Epidermal melanocyte (primary cell): ENCODE measurements around the gene GOLT1B.
"Not testable (repeated sequence)": the region's sequence is repeated elsewhere in the genome, so short reads cannot be mapped to it uniquely, and the experiment has no call there.

ENCODE experiments used
- DNase-seq: peaks from one replicate; pipeline ENCODE4 v3.0.0; 2011; ENCODE audit warnings: low spot score; ENCODE audit not compliant: insufficient read length

GOLT1B gene, protein sequence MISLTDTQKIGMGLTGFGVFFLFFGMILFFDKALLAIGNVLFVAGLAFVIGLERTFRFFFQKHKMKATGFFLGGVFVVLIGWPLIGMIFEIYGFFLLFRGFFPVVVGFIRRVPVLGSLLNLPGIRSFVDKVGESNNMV

GRCh38 chr12:21501258-21502163, at the start of gene GOLT1B, which contains the start of gene RECQL:
Gene GOLT1B, plus strand, starts transcription at chr12:21501789. Its CDS starts 135 bp downstream, at chr12:21501924.
Gene RECQL, minus strand, starts transcription at chr12:21501635. Its CDS starts 2,065 bp downstream, at chr12:21499570.
- peak; percentile 94 for DNase-seq

DNA sequence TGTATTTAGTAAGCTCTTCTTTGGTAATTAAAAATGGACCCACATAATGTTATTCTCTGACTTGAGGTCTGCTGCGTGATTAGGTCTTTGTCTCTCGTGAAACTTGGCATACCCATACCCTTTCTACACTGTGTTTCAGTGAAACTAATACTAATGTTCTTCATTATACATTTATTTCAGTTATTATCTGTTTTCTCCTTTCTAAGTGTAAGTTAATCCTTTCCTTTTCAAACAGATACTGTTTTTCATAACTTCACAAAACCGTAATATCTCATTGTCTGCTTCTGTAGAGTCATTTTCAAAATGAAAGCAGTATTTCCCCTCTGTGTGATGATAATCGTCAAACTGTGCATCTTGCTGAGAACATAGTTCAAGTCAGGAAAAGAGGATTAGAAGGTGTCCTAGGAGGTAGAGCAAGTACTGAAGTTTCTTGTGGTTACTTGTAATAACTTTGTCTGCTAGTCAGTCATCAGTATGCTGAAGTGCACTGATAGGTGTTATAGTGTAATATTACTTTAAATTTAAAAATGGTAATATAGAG, 48.2 kb upstream of the GOLT1B start:
- DNase-seq: no peak

GRCh38 chr12:21456291-21456780, 45.3 kb upstream of the GOLT1B start:
- DNase-seq: no peak

- no peak for DNase-seq
Observed at GRCh38 chr12:21459474-21459873, 42.1 kb upstream of the GOLT1B start.

DNA sequence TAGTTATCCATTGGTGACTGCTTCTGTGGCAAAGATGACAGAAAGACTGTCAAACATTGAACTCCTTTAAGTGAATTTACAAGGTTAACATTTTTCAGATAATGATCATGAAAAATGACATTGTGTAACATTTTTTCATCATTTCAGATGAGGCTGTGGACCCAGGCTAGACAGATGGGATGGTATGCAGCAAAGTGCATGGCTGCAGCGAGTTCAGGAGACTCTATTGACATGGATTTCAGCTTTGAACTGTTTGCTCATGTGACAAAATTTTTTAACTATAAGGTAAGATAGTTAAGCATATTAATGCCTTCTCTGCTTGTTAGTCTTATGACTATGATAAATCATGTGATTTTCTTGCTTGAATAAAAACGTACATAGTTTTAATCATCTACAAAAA, 34.3 kb upstream of the GOLT1B start:
- DNase-seq: not testable (repeated sequence)

GRCh38 chr12:21471294-21471693, 30.3 kb upstream of the GOLT1B start:
- DNase-seq: no peak

DNA sequence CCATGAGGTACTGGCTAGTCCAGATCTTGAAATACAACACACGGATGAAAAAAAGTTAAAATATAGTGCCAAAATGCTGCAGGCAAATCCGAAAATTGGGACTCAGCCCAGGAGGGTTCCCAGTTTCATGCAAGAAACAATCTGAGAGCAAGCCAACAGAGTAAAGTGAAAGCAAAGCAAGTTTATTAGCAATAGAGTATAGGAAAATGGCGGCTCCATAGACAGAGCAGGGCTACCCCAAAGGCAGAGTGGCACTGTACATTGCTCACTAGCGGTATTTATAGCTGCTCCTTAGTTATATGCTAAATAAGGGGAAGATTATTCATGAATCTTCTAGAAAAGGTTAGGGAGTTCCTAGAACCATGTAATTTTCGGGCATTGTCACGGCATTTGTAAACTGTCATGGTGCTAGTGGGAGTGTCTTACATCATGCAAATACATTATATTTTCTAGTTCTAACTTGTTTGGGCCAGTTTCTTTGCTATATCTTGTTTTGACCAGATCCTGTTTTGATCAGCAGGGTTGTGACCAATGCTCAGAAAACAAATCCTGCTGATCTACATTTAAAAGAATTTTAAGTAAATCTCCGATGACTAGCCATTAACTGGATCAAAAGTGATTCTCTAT, 29.3 kb upstream of the GOLT1B start:
- DNase-seq: no peak

DNA sequence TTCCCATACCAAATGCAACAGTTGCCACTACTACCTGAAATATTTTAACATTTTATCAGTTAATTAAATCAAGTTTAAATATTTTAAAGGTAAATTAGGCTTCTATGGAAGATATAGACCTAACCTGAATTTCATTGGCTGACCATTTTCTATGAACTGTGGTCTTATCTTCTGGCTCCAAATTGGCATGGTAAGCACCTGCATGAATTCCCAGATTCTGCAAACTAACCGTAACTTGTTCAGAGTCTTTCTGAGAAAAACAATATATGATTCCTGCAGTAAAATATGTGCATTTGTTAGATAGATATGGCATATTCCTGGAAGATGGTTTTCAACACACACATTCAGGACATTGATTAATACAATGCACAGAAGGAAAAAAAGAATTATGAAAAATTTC, 26.0 kb upstream of the GOLT1B start:
- DNase-seq: no peak

DNA sequence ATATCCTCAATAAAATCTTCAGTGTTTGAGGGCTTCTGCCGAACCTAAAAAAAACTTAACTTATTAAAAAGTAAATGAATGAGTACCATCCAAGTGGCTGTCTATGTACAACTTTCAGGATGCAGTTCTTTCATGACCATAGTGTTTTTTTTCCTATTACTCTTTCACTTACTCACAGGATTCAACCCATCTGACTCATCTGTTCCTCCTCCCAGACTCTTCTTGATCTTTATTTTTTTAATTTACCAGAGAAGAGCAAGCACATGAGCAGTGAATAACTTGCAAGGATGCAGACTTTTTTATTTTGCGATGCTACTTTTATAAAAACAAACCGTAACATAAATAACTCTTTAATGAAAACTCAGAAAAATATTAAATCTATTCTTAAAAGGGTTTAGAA, 24.6 kb upstream of the GOLT1B start:
- no peak for DNase-seq

- no peak for DNase-seq
Observed at GRCh38 chr12:21478756-21479455, 22.7 kb upstream of the GOLT1B start.

DNA sequence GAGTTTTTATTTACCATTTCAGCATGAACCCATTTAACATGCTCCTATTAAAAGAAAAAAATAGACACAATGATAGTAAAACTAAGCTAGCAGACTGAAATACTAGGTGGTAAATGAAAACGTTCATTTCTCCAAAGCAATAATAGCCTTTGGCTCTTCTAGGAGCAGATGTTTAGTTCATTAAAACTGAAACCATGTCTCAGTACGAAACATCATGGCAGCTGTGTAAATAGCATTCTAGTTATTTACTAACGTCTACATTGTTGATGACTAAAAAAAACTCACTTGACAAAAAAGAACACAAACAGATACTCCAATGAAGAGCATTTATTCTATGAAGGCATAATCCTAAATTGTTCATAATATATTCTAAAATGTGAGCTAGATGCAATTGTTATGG, 18.1 kb upstream of the GOLT1B start:
- no peak for DNase-seq

GRCh38 chr12:21485998-21486397, 15.6 kb upstream of the GOLT1B start:
- no peak for DNase-seq

- no peak for DNase-seq
Observed at GRCh38 chr12:21499765-21500164, 1.8 kb upstream of the GOLT1B start.

DNA sequence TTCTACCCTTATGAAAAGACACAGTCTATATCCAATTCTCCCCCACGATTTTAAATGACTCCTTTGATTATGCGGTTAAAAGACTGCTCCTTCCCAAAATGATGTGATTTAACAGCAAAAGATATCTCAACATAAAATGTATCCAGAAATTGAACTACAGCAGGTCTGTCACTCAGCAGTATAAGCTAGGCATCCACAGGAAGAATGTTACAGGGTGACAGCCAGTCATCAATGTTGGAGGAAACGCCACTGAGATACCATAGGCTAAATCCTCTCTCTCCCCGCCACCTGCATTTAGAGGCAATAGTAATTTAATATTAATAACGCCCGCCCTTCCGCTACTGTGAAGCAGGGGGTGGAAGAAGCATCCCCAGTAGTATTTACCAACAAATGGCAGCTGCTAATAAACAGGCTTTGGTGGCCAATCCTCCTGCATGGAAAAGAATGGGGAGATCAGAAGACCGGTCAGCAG, 767 bp upstream of the GOLT1B start:
- DNase-seq: no peak

DNA sequence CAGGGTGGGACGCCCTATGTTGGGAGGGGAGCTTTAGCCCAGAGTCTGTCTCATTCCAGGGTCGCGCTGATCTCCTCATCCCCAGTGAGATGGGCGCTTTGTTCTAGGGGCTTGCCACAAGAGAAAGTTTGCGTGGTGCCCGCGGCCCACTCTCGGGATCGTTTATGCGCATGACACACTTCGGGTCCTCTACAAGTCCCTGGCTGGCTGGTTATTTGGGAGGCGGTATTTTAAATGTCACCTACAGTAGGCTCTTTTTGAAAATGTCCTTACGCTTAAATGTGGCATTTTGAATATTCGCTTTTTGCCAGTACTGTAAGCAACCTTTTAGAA, 541 bp downstream of the GOLT1B start:
- DNase-seq: no peak

DNA sequence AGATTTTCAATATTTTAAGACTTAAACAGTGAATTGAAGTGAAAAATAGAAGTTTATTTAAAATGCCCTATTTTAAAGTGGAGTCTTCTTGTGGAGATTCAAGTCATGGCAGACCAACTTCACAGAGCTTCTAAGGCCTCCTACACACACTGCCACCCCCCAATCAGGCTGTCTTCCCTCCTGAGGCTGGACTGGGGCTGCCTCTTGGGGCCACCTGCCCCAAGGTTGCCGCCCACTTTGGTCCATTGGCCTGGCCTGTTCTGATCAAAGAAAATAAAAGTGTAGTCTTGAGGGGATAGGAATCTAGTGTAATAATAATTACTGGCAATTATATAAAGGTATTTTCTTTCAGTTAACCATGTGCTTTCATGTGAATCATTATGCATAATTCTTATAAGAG, 1.3 kb downstream of the GOLT1B start:
- DNase-seq: no peak

- DNase-seq: no peak
Observed at GRCh38 chr12:21505888-21506287, 4.3 kb downstream of the GOLT1B start.

DNA sequence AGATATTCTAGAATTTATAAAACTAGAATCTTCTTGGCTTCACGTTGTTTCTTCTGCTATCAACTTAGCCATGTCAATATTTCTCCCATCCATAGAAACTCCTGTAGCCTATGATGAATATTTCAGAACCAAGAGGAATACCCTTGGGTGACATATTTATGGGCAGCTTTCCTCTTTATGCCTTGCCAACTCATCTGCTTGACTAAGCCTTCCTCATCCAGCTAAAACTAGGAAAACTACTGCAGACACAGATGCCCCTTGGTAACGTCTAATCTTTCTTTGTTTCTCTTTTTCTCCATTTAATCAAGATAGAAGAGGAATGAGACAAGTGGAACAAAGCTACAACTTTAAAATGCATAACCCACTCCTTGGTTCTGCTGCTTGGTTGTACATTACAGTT, 6.3 kb downstream of the GOLT1B start:
- DNase-seq: no peak

- DNase-seq: no peak
Observed at GRCh38 chr12:21509768-21510167, 8.2 kb downstream of the GOLT1B start.

GRCh38 chr12:21516281-21516680, 14.7 kb downstream of the GOLT1B start:
- no peak for DNase-seq

DNA sequence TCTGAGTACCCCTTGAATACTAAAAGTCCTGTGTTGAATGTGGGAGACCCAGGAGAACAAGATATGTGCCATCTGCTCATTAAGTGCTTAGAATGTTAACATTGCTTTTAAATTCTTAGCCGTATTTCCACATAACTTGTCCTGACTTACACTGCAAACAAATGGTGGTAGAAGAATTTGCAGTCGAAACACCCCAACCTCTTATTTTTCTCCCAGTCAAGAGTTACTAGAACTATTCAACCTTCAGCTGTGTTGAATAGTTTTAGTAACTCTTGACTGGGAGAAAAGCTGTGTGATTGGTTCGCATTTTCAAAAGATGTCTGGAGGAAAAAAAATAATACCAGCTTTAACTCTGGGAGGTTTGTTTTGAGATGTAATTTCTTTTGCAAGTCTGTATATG, 16.9 kb downstream of the GOLT1B start:
- no peak for DNase-seq
